HAP-1 (cell line): ENCODE results near the gene BARX2.

Experiments
- DNase-seq, 2 experiments: peaks; one replicate each; pipeline ENCODE4 v3.0.0-alpha.2; 2016 to 2020; ENCODE audit warnings: low spot score in 2 of 2
- H3K27me3 ChIP-seq: fragments of 250-450 bp; sonication (Bioruptor Pico); 2 replicates; pipeline ENCODE4 v1.5.1; 2020; ENCODE audit warnings: low read depth, mild to moderate bottlenecking, moderate library complexity
- H3K36me3 ChIP-seq: fragments of 250-450 bp; sonication (Bioruptor Pico); replicated peaks from 2 replicates; pipeline ENCODE4 v1.5.1; 2020; ENCODE audit warnings: mild to moderate bottlenecking
- H3K4me1 ChIP-seq: fragments of 250-450 bp; sonication (Bioruptor Pico); 2 replicates; pipeline ENCODE4 v1.5.1; 2020; ENCODE audit warnings: mild to moderate bottlenecking
- H3K4me3 ChIP-seq: fragments of 250-450 bp; sonication (Bioruptor Pico); 2 replicates; pipeline ENCODE4 v1.5.1; 2020; ENCODE audit warnings: mild to moderate bottlenecking, moderate library complexity
- H3K9me3 ChIP-seq: fragments of 250-450 bp; sonication (Bioruptor Pico); 2 replicates; pipeline ENCODE4 v1.5.1; 2020; ENCODE audit warnings: mild to moderate bottlenecking, moderate library complexity
- in situ Hi-C: fragments of 300-500 bp; cut with MboI; formaldehyde crosslinking; loops from 3 replicates; pipeline ENCODE4 v1.14.3; 2020; ENCODE audit warnings: low sequenced_read_pairs, inconsistent platforms, mixed read lengths

The BARX2 gene

DNA sequence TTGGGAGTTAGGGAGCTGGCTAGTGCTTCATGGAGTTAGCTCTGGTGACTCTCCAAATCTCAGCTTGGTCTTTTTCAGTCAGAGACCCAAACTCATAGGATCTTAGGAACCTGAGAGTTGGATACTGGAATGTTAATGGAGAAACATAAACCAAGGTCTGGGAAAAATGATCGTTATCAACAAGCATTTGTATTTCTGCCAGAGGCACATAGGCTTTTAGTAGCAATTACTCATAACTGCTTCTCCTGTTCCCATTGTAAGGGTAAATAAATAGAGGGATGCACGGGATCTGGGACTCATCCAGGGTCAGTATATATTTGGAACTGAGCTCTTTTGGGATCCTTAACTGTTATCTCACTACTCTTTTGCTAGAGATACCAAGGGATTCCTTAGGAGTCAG lies 4.8 kb downstream of the BARX2 start:
- H3K27me3 ChIP-seq, result peaks cover 31% of the 10 kb centered on the region
- DNase-seq, result no peak
- in situ Hi-C loops, result no loop called here
- no peak overlapping the region for H3K4me3 ChIP-seq
- no peaks in the 10 kb centered on the region; the same call in 1 of the 2 replicates for H3K9me3 ChIP-seq
- no peaks in the 10 kb centered on the region for H3K4me1 ChIP-seq
- no peaks in the 10 kb centered on the region for H3K36me3 ChIP-seq

DNA sequence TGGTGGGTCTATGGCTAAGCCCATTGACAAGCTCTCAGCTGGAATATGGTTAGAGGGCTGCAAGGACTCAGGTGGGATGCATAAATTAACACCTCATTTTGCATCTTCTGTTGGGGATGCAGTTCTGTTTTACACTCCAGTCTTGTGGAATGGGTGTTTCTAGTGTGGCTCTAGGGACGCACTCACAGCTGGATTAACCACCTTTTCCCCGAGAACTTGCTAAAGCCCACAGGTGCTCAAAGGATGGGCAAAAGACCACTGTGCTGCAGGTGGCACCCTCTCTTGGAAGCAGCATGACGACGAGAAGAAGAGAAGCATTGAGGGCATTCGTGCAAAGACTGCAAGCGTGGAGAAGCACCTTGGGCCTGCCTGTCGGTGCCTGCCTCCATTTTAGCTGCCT lies 6.9 kb downstream of the BARX2 start:
- H3K36me3 ChIP-seq, result no peaks in the 10 kb centered on the region
- H3K4me3 ChIP-seq, result no peak overlapping the region
- peaks cover 12% of the 10 kb centered on the region for H3K27me3 ChIP-seq
- no peak for DNase-seq
- H3K9me3 ChIP-seq, result no peaks in the 10 kb centered on the region; the same call in 1 of the 2 replicates
- in situ Hi-C loops, result no loop called here
- H3K4me1 ChIP-seq, result no peaks in the 10 kb centered on the region

DNA sequence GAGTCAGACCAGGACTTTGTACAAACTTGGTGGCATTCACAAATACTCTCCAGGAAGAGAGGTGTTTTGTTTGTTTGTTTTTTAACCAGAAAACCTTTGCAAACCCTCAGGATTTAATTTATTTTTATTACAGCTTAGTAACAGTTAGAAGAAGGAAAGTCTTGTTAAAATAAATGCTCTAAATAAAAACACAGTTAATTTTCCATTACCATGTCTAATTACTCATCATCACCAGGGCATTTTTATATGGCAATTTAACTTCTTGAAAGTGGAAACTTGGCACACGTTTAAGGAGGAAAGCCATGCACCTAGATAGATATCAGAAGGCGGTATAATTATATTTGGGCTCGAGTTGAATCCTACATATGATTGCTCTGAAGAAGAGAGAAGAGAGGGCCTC lies 7.4 kb downstream of the BARX2 start:
- no peak for DNase-seq
- in situ Hi-C loops, result no loop called here
- peaks cover 8% of the 10 kb centered on the region for H3K27me3 ChIP-seq
- H3K4me3 ChIP-seq, result no peak overlapping the region
- no peaks in the 10 kb centered on the region for H3K36me3 ChIP-seq
- H3K9me3 ChIP-seq, result no peaks in the 10 kb centered on the region; the same call in 1 of the 2 replicates
- no peaks in the 10 kb centered on the region for H3K4me1 ChIP-seq

DNA sequence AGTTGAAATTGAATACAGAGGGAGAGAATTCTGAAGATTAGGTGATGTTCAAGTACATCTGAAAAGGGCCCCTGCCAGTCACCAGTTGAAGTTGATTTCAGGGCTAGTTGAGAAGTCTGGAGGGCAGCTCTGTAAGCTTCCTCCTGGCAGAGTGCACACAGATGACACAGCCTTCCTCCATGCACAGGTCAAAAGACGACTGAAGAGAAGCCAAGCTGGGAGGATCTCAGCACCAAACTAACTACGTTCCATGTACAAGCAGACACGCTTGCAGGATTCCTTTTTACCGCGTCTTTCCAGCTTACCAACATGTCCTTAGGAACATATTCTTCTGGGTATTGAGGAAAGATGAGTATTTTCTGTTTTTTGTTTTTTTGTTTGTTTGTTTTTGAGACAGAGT lies 7.9 kb downstream of the BARX2 start:
- Histone ChIP-seq H3K9me3 (no peaks in the 10 kb centered on the region), H3K36me3 (no peaks in the 10 kb centered on the region), H3K27me3 (peaks cover 6% of the 10 kb centered on the region), H3K4me1 (no peaks in the 10 kb centered on the region), H3K4me3 (no peak overlapping the region)
- in situ Hi-C loops, result no loop called here
- DNase-seq, result no peak

DNA sequence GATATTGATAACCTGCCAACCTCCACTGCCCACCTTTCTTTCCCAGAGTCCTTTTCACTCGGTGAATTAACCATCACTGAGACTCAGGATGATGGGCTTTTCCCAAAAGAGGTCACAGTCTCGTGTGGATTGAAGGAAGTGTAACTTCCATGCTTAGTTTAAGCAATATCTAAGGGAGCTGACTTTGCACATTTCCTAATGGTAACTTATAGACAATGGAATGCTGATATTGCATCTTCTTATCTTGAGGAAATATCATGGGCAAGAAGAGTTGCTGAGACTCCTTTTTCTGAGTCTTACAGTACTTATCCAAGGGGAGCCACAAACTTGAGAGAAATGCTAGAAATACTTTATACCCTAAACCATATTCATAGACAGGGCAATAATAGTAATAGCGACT lies 8.8 kb downstream of the BARX2 start:
- Histone ChIP-seq H3K27me3 (no peaks in the 10 kb centered on the region; the same call in 1 of the 2 replicates), H3K4me3 (no peak overlapping the region), H3K36me3 (no peaks in the 10 kb centered on the region), H3K9me3 (no peaks in the 10 kb centered on the region), H3K4me1 (no peaks in the 10 kb centered on the region)
- DNase-seq, result no peak
- in situ Hi-C loops, result no loop called here

DNA sequence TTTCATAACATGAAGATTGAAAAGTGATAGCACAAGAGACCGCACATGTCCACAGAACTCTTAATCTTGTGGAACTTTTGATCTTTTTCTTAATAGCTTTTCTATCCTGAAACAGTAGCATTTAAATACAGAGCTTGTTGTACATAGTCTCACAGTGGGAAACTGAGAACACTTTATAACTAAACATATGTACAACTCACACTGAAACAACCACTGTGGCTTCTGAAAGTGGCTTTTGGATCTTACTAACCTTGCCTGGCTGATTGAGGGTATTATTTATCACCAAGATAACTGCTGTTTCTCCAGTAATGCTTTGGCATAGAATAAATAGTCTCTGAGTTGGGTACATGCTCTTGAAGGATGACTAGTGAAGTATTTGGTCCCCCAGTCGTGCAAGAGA lies 10.2 kb downstream of the BARX2 start:
- no peak for DNase-seq
- Histone ChIP-seq H3K4me1 (no peaks in the 10 kb centered on the region), H3K4me3 (no peak overlapping the region), H3K27me3 (no peaks in the 10 kb centered on the region; the same call in 1 of the 2 replicates), H3K36me3 (no peaks in the 10 kb centered on the region), H3K9me3 (no peaks in the 10 kb centered on the region)
- in situ Hi-C loops, result no loop called here

DNA sequence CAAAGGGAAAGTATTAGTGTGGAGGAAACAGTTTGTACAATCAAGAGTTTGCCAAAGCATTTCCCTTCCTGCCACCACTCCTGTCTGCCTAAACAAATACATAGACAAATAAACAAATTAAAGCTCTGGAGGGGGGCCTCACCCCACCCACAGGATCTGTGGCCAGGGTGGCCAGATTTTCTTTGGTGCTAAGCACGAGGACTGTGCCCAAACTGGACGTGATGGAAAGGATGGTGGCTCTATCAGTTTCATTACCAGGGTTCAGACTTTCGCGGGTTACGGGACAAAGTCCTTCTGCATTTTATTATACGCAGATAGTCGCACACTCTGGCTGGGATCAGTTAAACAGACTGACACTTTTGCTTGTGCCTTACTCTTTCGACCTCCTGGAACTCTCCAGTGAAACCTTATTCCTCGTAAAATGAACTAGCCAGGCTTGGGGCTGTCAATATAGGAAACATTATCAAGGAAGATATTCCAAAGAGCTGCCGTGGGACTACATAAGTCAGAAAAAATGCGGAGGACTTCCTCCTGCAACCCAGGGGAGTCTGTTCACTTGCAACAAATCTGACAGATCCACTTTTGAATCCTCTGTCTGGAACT lies 11.2 kb downstream of the BARX2 start:
- Histone ChIP-seq H3K4me3 (no peak overlapping the region), H3K4me1 (no peaks in the 10 kb centered on the region), H3K9me3 (no peaks in the 10 kb centered on the region), H3K27me3 (no peaks in the 10 kb centered on the region; the same call in 1 of the 2 replicates), H3K36me3 (no peaks in the 10 kb centered on the region)
- no peak for DNase-seq
- in situ Hi-C loops, result no loop called here

DNA sequence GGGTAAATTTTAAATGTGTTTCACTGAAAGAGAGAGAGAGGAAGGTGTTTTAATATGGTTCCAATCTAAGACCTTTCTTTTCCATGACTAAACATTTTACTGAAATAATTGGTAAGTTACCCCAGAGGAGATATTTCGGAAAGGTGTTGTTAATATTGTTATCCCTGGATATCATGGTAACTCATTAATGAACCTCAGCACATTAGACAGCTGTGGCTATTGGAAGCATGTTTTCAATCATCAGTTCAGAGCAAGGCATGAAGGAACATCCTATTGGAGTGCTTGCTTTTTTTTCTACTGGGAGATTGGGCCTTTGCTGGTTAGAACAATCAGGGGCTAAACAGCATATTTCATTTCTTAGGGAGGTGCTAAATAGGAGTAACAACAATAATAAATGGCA lies 11.8 kb downstream of the BARX2 start:
- no peaks in the 10 kb centered on the region for H3K36me3 ChIP-seq
- no peaks in the 10 kb centered on the region for H3K4me1 ChIP-seq
- no peaks in the 10 kb centered on the region for H3K9me3 ChIP-seq
- no peak overlapping the region for H3K4me3 ChIP-seq
- in situ Hi-C loops, result no loop called here
- no peak for DNase-seq
- H3K27me3 ChIP-seq, result no peaks in the 10 kb centered on the region; the same call in 1 of the 2 replicates

DNA sequence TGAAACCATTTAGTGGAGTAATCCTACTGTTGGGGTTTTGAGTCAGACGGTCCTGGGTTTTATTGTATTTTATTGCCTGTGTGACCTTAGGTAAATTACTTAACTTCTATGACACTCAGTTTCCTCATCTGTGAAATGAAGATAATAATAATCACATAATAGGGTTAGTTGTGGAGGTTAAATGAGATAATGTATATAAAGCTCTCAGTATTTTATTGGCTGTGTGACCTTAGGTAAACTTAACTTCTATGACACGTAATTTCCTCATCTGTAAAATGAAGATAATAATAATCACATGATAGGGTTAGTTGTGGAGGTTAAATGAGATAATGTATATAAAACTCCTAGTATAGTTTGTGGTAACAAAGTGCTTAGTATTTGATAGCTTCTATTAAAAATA lies 13.2 kb downstream of the BARX2 start:
- Histone ChIP-seq H3K4me3 (no peak overlapping the region), H3K36me3 (no peaks in the 10 kb centered on the region), H3K9me3 (no peaks in the 10 kb centered on the region), H3K27me3 (peaks cover 1% of the 10 kb centered on the region), H3K4me1 (no peaks in the 10 kb centered on the region)
- in situ Hi-C loops, result no loop called here
- DNase-seq, result no peak

DNA sequence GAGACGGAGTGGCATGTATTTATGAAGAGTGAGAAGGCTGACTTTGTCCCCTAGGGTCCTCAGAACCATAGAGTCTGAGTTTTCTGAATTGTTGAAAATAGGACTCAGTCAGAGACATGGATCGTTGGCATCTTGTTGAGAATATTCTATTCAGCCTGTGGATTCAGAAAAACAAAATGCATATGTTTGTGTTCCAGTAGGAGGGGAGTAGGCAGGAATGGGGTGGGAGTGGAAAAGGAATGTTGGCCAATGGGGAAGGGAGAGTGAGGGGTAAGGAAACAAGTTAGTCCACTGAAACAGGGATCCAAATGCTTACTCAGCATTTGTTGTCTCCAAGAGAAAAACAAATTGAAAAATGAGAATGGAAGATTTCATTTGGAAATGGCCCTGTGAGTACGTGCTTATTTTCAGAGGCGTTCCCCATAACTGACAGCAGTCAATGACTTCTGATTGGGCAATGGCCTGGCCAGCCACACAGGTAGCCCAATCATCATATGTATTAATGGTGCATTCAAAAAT lies 14.7 kb downstream of the BARX2 start:
- no peaks in the 10 kb centered on the region for H3K36me3 ChIP-seq
- H3K27me3 ChIP-seq, result peaks cover 8% of the 10 kb centered on the region
- H3K4me3 ChIP-seq, result no peak overlapping the region
- no peaks in the 10 kb centered on the region for H3K9me3 ChIP-seq
- in situ Hi-C loops, result no loop called here
- no peaks in the 10 kb centered on the region for H3K4me1 ChIP-seq
- no peak for DNase-seq

DNA sequence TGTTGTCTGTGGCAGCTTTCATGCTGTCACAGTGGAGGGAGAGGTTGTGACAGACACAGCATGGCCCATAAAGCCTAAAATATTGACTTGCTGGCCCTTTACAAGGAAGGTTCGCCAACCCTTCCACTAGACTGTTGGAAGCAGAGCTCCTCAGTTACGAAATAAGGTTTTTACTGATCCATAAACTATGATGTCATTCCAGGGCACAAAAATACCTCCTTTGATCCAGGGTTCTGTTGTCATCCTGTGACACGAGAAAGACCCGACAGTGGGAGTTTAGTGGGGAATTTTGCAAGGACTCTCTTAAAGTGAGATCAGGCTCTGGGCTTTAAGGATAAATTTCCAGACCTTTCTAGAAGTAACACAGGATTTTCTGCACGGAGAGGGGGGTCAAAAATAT lies 15.7 kb downstream of the BARX2 start:
- no peak overlapping the region for H3K4me3 ChIP-seq
- H3K4me1 ChIP-seq, result no peaks in the 10 kb centered on the region
- H3K9me3 ChIP-seq, result no peaks in the 10 kb centered on the region
- no peaks in the 10 kb centered on the region for H3K36me3 ChIP-seq
- DNase-seq, result no peak
- in situ Hi-C loops, result no loop called here
- peaks cover 8% of the 10 kb centered on the region for H3K27me3 ChIP-seq

DNA sequence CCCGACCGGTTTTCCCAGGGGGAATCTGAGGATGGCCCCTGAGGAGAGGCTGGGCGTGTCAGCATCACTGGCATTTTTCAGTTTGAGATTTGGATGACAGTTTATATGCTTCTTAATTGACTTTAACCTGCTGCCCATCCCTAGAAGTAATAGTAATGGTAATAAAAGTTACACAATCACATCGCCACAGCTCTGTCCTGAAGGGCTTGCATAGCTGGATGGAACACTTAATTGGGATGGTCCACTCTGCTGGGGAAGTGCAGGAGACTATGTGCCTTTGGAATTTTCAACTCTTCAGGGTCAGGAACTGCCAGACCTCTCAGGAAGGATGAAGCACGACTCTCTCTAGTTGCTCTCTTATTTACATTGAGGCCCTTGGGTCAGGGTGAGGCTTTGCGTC lies 16.2 kb downstream of the BARX2 start:
- no peaks in the 10 kb centered on the region for H3K36me3 ChIP-seq
- H3K4me1 ChIP-seq, result no peaks in the 10 kb centered on the region
- no peaks in the 10 kb centered on the region for H3K9me3 ChIP-seq
- no peak overlapping the region for H3K4me3 ChIP-seq
- DNase-seq, result no peak
- peaks cover 8% of the 10 kb centered on the region for H3K27me3 ChIP-seq
- in situ Hi-C loops, result no loop called here

DNA sequence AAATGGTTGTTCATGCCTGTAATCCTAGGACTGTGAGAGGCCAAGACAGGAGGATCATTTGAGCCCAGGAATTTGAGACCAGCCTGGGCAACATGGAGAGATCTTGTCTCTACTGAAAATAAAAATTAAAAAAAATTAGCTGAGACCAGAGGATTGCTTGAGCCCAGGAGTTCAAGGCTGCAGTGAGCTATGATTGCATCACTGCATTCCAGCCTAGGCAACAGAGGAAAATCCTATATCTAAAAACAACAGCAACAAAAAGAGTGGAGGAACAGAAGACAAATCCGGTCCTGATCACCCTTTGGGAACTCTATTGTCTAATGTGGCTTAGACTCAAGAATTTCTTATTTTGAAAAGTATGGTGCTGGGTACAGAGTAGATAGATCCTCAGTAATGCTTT lies 17.3 kb downstream of the BARX2 start:
- DNase-seq, result no peak
- in situ Hi-C loops, result no loop called here
- H3K36me3 ChIP-seq, result no peaks in the 10 kb centered on the region
- no peaks in the 10 kb centered on the region for H3K9me3 ChIP-seq
- no peak overlapping the region for H3K4me3 ChIP-seq
- H3K4me1 ChIP-seq, result no peaks in the 10 kb centered on the region
- peaks cover 8% of the 10 kb centered on the region for H3K27me3 ChIP-seq

DNA sequence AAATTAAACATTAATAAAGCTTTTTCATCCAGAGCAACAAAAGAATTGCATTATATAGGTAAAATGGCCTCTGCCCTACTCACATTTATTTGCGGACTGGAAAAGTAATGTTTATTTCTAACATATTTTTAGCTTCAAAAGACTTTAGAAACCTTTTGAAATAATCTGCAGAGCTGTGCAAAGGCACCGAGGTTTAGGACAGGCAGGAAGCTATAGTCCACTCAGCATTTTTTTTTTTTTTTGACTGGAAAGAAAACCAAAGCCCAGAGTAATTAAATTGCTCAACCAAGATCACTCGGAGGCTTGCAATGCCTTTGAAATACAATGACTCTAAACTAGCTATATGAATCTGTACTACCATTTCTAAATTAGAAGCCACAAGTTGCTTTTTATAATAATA lies 19.1 kb downstream of the BARX2 start:
- Histone ChIP-seq H3K36me3 (no peaks in the 10 kb centered on the region), H3K27me3 (peaks cover 8% of the 10 kb centered on the region; the same call in 1 of the 2 replicates), H3K4me1 (no peaks in the 10 kb centered on the region), H3K9me3 (no peaks in the 10 kb centered on the region), H3K4me3 (no peak overlapping the region)
- in situ Hi-C loops, result no loop called here
- no peak for DNase-seq

DNA sequence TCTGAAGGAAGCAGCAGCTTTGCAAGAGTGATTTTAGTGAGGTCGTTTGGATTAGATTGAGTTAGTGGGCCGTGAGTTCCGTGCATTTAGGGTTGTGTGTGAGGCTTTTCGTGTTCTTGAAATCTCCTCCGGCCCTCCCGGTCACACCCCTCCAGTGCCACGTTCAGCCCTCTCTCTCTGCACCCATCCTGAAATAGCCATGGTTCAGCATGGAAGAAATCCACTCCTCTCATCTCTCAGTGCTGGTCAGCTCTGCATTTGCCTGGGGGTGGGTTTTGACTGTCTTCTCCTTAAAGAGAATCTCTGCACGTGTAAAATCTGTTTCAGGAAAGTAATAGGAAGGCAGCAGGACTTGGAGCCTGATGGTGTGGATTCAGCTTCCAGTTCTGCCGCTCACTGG lies 19.8 kb downstream of the BARX2 start:
- no peaks in the 10 kb centered on the region for H3K9me3 ChIP-seq
- H3K36me3 ChIP-seq, result no peaks in the 10 kb centered on the region
- no peak overlapping the region for H3K4me3 ChIP-seq
- H3K27me3 ChIP-seq, result peaks cover 8% of the 10 kb centered on the region; the same call in 1 of the 2 replicates
- no peak for DNase-seq
- no peaks in the 10 kb centered on the region for H3K4me1 ChIP-seq
- in situ Hi-C loops, result no loop called here
